Renal cortex interstitium (tissue), 11 donors: ENCODE measurements around the gene NTF4. TPM values are rescaled to one million over a fixed set of nuclear protein-coding genes. Genes with fewer than 3 reads are reported as not detected.
"Not testable (repeated sequence)": the region's sequence is repeated elsewhere in the genome, so short reads cannot be mapped to it uniquely, and the experiment has no call there.

Experiments used
- DNase-seq, 11 donors: peaks; one replicate each; pipeline ENCODE4 v3.0.0-alpha.2; 2013; ENCODE audit warnings: low read depth in 9 of 11, low spot score in 4 of 11; ENCODE audit errors: extremely low read depth in 1 of 11
- polyA plus RNA-seq, 3 donors: library from polyadenylated mRNA; unstranded; fragments of 120-200 nt; gene quantifications; one replicate each; pipeline ENCODE4 v1.2.1, GENCODE V29; 2013; ENCODE audit not compliant: insufficient read length in 3 of 3

NTF4 gene
- polyA plus RNA-seq, 3 donors, result 3.4 to 4.3 (median 4.2) TPM

DNA sequence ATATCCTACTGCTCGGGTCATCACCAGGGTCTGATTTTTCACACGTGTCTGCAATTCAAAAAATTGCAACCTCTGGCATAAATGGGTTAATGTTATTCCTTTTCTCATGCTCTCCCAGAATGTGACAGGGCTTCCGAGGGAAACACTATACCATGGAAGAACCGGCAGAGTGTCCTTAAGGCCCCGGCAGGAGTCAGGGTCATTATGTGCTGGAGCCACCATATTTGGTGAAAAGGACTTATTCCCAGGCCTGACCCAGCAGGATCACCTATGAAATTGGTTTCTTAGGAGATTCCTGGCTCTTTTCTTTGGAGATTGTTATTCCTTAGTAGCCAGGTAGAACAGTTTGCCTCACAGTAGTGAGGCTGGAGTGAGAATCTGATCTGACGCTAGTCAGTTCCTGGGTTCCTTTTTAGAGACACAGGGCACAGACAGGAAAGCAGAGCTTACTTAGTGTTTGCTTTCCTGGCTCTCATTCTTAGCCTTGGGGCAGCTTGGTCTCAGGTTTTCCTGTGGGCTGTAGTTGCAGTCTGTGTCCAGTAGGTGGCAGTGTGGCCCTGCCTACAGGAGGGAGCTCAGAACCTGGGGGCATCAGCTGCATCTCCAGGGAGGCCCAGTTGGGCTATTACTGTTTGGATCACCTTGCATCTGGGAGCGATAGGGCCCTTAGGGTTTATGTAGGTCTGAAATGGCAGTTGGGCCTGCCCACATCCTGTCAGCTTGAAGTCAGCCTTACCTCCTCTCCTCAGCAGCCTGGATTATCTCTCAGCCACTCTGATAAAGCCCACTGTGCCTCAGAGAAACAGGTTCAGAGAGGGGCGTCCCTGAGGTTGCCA, 33.1 kb upstream of the NTF4 start:
- DNase-seq, result peak in 4 of 11 donors; percentile 54 to 65 (median 64)

DNA sequence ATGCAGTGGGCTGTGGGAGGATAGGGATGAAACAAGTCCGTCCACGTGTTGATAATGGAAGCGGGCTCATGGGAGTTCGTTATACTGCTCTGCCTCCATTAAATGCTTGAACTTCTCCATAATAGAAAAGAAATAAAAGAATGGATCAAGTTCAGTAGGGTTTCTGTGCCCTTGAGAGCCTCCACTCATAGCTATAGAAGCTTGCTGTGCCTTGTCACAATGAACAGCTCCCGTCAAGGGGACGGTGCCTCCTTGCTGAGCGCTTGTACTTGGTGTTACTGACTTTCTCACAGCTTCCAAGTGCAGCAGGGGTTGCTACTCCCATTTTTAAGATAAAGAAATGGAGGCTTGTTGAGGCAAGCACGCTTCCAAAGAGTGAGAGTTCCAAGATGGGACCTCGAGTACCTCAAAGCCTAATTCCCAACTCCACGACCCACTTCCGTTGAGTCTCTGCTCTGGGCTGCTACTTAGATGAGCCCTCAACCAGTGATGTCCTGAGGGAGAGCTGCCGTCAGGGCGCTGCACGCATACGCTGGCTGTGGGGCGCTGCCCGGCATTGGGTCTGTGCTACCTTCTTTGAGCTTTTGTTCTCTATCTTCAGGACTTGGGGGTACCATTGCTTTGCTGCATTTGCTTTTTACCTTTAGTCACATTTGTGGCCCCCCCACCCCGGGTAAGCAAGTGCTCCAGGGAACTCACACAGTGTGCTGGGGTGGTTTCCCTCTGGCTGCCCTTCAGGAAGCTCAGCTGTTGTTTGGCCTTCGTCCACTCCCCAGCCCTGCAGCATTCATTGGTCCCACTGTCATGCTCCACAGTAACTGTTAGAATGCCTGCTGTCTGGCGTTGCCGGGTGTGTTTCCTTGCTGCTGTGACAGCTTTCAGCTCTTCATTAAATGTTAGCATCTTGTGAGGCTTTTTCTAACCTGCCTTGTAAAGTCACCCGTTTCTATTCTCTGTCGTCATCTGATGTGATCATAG, 30.2 kb upstream of the NTF4 start:
- DNase-seq, result no peak

DNA sequence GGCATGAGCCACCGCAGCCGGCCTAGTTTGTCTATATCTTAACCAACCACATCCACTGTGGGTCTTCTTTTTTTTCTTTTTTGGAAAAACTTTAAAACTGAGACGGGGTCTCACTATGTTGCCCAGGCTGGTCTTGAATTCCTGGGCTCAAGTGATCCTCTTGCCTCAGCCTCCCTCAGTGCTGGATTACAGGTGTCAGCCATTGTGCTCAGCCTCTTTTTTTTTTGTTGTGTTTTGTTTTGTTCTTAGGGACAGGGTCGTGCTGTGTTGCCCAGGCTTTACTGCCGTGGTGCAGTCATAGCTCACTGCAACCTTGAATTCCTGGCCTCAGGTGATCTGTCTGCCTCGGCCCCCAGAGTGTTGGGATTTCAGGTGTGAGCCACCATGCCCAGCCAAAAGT, 28.1 kb upstream of the NTF4 start:
- DNase-seq, result no peak

DNA sequence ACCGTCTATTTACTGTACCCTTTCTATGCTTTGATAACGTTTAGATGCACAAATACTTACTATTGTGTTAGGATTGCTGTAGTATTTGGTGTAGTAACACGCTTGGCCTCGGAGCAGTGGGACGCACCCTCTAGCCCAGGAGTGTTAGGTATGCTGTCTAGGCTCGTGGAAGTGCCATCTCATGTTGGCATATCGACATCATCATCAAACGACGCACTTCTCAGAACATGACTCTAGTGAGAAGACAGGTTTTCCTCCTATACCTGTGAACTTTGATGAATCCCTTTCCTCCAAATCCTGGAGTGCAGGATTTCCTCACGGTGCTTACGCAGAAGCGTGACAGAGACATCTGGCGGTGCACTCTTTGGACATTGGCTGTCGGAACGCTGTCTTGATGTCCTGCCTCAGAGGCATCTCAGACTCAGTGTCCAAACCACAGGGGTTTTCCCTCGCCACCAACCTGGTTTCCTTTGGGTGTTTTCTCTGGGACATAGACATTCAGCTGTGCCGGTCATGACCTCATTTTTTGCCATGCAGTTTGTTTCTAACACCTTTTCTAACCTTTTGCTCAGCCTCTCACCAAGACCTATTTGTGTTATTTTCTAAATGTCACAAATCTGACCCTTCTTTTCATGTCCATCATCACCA, 26.9 kb upstream of the NTF4 start:
- DNase-seq, result no peak

DNA sequence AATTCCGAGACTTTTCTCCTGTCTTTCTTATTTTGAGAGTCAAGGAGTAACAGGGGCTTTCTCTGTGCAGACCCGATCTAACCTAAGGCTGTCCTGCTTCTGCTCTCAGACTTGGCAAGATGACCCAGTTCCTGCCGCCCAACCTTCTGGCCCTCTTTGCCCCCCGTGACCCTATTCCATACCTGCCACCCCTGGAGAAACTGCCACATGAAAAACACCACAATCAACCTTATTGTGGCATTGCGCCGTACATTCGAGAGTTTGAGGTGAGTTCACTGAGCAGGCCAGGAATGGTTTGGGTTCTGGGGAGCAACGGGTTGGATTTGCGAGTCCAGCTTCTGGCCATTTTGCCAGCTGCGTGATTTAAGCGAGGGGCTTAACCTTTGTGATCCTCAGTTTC, 21.7 kb upstream of the NTF4 start:
- DNase-seq, result no peak

DNA sequence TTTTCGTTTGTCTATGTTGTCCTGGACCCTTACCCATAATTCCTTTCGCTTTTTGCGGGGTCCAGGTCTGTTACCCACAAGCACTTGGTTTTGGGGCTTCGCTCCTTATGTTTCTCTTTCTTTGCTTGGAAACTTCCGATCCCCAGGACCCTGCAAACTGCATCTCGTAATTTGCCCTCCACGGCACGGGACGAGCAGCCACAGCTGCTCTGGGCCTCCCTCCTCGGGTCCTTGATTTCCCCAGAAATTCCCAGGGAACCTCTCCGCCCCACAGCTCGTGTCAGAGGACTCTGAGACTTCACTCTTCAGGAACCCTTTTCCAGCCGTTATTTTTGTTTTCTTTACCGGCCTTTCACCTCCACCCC, 21.2 kb upstream of the NTF4 start:
- no peak for DNase-seq

DNA sequence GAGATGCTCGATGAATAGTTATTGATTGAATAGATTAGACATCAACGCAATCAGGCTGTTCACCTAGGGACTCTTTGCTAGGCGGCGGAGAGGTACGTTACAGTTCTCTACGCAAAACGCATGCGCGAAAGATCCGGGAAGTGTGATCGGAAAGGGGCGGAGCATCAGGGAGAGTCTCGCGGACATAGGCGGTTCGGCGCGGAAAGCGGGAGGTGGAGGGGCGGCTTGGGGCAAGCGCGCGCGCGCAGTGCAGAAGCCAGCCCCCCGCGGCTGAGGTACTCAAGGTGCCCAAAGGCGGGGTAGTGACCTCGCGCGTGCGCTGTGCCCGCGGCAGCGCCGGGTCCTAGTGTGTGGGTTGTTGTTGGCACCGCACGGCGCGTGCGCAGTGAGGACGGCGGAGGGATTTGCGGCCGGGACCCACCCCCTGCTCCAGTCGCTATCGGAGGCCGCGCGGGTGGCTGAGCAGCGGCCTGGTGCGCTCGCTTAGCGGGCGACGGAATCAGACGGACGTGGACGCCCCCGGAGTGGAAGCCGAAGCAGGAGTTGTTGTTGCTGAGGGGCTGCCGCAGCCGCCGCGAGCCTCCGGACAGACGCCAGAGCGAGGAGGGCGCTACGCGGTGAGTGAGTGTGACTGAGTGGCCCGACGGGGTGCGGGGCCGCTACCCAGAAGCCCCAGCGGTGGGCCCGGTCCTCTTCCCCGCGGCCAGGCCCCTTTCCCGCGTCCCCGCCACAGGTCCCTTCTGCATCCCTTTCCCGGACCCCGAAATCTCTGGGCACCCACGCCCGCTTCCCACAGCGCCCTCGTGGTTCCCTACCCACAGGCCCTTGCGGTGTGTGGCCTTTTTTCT, 20.6 kb upstream of the NTF4 start, which contains the start of gene SNRNP70:
Gene SNRNP70, plus strand, starts transcription at position 432 of the 848 bp plus-strand sequence. CDS start 964 bp downstream, outside the sequence.
- peak; percentile 96 to 100 (median 99) for DNase-seq

DNA sequence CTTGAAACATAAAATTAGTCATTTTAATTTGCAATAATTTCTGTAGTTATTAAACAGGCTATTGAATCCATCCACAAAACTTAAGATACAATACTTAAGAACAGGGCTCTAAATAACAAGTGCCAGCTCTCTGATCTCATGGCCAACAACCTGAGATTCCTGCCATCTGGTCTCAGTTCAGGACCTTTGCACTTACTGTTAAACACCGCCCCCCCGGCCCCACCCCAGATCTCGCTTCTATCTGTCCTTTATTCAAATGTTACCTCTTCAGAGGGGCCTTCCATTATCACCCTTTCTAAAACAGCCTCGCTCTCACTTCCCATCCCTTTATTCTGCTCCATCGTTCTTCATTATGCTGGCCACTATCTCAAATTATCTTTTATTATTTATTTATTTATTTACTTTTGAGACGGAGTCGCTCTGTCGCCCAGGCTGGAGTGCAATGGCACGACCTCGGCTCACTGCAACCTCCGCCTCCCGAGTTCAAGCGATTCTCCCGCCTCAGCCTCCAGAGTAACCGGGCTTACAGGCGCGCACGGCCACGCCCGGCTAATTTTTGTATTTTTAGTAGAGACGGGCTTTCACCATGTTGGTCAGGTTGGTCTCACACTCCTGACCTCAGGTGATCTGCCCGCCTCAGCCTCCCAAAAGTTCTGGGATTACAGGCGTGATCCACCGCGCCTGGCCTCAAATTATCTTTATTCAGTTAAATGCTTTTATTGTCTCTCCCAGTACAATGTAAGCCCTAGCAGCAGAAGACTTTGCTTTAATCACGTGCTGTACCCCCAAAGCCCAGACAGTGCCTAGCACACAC, 19.8 kb upstream of the NTF4 start:
- DNase-seq, result no peak

DNA sequence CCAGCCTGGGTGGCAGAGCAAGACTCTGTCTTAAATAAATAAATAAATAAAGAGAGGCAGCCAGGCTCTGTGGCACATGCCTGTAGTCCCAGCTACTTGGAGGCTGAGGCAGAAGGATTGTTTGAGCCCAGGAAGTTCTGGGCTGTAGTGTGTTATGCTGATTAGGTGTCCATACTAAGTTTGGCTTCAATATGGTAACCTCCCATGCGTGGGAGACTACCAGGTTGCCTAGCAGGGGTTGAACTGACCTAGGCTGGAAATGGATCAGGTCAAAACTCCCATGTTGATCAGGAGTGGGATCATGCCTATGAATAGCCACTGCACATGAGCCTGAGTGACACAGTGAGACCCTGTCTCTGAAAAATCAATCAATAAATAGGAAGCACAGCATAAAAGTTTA, 16.7 kb upstream of the NTF4 start:
- DNase-seq, result no peak

DNA sequence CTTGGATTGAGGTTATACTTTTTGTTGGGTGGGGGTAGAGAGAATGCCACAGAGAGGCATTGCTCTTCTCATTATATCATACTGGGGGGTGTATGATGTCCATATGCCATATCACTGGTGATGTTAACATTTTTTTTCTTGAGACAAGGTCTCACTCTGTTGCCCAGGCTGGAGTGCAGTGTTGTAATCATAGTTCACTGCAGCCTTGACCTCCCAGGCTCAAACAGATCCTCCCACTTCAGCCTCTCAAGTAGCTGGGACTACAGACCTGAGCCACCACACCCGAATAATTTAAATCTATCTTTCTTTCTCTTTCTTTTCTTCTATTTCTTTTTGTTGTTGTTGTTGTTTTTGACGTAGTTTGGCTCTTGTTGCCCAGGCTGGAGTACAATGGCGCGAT, 15.8 kb upstream of the NTF4 start:
- no peak for DNase-seq

DNA sequence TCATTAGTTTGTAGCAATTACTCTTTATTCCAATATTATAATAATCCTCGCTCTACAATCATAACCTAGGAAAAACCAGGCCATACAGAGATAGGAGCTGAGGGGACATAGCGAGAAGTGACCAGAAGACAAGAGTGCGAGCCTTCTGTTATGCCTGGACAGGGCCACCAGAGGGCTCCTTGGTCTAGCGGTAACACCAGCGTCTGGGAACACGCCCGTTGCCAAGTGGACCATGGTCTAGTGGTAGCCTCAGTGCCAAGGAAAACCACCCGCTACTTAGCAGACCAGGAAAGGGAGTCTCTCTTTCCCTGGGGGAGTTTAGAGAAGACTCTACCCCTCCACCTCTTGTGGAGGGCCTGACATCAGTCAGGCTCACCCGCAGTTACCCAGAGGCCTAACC, 10.3 kb upstream of the NTF4 start:
- DNase-seq, result not testable (repeated sequence)

DNA sequence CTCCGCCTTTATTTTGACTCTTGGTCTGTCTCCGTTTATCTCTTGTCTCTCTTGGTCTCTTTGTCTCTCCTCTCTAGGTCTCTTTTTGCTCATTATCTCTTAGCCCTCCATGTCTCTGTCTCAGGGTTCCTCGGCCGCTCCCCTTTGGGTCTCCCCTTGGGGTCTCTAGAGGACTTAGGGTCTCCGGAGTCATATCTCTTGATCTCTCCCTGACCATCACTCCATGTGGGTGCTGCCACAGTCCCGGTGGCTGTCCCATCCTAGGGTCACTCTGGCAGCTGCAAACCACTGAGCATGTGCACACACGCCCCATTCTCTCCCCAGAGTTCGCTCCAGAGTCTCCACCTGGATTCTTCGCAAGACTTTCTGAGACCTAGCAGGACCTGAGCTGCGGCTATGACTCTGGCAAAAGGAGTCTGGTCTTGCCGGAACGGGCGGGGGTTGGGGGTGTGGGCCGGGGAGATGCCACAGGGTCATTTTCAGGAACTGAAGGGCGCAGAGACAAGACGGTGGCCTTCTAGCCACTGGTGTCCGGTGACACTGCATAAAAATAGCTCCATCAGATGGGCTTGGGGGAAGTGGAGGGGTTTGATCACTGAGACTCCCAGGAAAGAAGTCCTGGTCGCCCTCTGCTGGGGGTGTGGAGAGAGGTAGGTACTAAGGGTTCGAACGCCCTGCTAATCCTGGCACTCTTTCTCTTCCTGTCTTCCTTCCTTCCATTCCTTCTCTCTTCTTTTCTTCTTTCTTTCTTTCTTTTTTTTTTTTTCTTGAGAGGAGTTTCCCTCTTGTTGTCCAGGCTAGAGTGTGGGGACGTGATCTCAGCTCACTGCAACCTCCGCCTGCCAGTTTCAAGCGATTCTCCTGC, 9.1 kb upstream of the NTF4 start:
- no peak for DNase-seq

DNA sequence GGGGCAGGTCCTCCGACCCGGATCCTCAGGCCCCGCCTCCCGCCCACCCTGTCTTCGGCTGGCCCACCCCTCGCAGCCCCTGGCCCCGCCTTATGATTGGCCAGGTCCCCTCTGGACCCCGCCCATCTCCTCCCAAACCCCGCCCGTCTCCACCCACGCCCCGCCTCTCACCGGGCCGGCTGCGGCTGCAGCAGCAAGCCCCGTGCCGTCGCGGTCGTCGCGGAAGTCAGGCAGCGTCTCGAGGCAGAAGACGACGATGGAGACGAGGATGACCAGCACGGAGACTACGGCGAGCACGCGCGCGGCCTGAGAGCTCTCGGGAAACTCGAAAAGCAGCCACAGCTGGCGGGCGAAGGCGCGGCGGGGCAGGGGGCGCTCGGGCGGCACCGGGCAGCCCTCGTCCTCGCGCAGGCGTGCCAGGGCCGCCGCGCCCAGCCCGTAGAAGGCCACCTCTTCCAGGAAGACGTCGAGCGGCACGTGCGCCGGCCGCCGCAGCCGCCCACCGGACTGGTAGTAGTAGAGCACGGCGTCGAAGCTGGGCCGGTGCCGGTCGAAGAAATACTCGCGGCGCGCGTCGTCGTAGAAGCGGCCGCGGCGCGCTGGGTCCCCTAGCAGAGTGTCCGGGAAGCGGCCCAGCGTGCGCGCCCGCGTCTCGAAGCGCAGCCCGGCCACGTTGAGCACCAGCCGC, 7.4 kb upstream of the NTF4 start:
- no peak for DNase-seq

DNA sequence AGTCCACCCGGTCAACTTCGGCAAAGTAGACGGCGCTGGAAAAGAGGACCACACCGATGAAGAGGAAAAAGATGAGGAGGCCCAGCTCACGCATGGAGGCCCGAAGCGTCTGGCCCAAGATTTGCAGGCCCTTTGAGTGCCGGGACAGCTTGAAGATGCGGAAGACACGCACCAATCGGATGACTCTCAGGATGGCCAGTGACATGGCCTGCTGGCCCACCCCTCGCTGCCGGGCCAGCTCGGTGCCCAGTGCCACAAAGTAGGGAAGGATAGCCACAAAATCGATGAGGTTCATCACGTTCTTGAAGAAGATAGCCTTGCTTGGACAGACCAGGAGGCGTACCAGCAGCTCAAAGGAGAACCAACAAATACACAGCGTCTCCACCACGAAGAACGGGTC, 5.8 kb upstream of the NTF4 start:
- no peak for DNase-seq

DNA sequence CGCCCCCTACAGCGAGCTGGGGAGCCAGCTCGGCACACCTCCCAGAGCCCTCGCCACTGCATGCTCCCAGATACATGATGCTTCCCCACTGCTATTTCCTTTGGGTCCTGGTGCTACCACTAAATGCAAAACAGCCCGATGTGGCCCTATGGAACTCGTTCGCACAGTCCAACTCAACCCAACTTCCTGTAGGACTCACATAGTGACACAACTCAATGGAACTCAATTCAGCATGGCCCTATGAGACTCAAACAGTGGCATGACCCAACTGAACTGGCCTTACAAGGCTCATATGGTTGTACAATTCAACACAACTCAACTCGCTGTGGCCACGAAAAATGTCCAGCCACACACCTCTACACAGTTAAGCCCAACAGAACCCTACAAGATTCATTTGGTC, 4.4 kb upstream of the NTF4 start:
- no peak for DNase-seq

DNA sequence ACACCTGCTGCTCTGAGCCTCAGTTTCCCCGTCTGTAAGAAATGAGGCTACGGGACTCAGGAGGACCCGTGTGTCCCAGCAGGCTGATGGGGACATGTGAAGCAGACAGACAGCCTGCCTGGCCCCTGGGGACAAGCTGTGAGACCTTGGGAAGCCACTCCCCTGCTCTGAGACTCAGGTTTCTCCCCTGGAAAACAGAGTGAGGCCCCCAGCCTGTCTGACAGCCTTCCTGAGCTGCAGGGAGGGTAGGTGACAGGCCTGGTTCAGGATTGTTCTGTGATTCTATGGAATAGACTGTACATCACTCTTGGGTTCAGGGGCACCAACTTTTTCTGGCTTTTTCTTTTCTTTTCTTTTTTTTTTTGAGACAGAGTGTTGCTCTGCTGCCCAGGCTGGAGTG, 2.9 kb upstream of the NTF4 start:
- no peak for DNase-seq
